Measurements from ENCODE around the gene CREB5. TPM values are rescaled to one million over a fixed set of nuclear protein-coding genes. Genes with fewer than 3 reads are reported as not detected.
"Not testable (repeated sequence)": the region's sequence is repeated elsewhere in the genome, so short reads cannot be mapped to it uniquely, and the experiment has no call there.

CREB5 gene
- total RNA-seq, 2 experiments from 2014 or later, result not detected

DNA sequence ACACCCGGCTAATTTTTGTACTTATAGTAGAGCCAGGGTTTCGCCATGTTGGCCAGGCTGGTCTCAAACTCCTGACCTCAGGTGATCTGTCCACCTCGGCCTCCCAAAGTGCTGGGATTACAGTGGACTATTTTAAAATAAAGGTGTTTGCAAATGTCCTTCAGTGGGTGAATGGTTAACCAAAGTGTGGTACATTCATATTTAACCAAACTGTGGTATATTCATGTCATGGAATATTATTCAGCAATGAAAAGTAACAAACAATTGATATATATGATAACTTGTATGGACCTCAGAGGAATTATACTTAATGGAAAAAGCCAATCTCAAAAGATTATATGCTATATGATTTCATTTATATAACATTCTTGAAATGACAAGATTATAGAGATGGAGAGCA, 190.0 kb downstream of the CREB5 start:
- H3K36me3 Mint-ChIP-seq (ENCODE audit: low read depth), result no peaks in the 10 kb centered on the region
- H3K9me3 Mint-ChIP-seq (ENCODE audit: insufficient read depth), result no peaks in the 10 kb centered on the region
- ATAC-seq, result no peak
- H3K4me3 Mint-ChIP-seq, result no peak overlapping the region
- peaks cover 3% of the 10 kb centered on the region for H3K4me1 Mint-ChIP-seq (ENCODE audit: low read depth)
- ChIA-PET POLR2A (no interaction called here), CTCF (no interaction called here)
- DNase-seq, result no peak
- no peak overlapping the region for H3K27ac Mint-ChIP-seq
- peaks cover 20% of the 10 kb centered on the region for H3K27me3 Mint-ChIP-seq (ENCODE audit: low read depth)

- H3K9me3 Mint-ChIP-seq (ENCODE audit: insufficient read depth), result no peaks in the 10 kb centered on the region
- no peak for DNase-seq
- CTCF ChIA-PET, result no interaction called here
- no peak overlapping the region for H3K27ac Mint-ChIP-seq
- H3K4me3 Mint-ChIP-seq, result no peak overlapping the region
- peaks cover 3% of the 10 kb centered on the region for H3K4me1 Mint-ChIP-seq (ENCODE audit: low read depth)
- ATAC-seq, result no peak
- POLR2A ChIA-PET, result no interaction called here
- no peaks in the 10 kb centered on the region for H3K36me3 Mint-ChIP-seq (ENCODE audit: low read depth)
- peaks cover 22% of the 10 kb centered on the region for H3K27me3 Mint-ChIP-seq (ENCODE audit: low read depth)
Observed at GRCh38 chr7:28605427-28606085, 193.2 kb downstream of the CREB5 start.

DNA sequence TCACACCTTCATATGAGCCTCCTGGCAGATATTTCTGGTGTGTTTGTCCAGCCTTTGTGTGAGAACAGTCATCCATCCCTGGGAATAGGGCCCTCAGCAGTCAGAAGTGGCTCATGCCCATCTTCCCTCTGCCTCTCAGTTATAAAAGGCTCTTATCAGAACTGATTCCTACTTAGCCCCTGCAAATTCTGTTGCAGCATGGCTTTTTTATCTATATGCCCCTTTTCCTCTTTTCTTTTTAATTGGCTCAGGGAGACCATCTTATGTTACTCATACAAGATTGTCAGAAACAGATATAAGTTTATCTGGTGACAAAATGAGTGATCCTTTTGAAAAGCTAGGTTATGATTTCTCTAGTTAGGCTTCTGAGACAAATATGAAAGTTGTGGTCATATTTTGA, 194.1 kb downstream of the CREB5 start:
- Mint-ChIP-seq H3K27me3 (ENCODE audit: low read depth) (peaks cover 18% of the 10 kb centered on the region), H3K4me1 (ENCODE audit: low read depth) (peaks cover 3% of the 10 kb centered on the region), H3K36me3 (ENCODE audit: low read depth) (no peaks in the 10 kb centered on the region), H3K9me3 (ENCODE audit: insufficient read depth) (no peaks in the 10 kb centered on the region), H3K4me3 (no peak overlapping the region), H3K27ac (no peak overlapping the region)
- DNase-seq (no peak), ATAC-seq (no peak)
- ChIA-PET POLR2A (interaction anchor here (0.6 kb wide), 1 partner anchor 569 kb away, joined by 3 read pairs; no protein-coding TSS in a partner anchor), CTCF (no interaction called here)

DNA sequence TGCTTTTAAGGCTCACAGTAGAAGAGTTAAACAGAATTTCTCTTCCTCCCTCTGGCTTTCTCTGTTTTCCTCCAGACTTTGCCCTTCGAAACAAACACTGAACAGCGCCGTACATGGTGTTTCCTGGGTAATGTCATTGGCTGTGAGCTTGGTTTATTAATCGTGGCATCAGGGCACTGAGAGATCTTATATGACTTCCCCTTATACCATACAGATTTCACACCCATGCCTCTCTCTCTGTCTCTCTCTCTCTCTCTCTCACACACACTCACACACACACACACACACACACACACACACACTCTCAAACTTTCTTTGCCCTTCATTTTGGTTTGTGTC, 195.5 kb downstream of the CREB5 start:
- Mint-ChIP-seq H3K4me1 (ENCODE audit: low read depth) (peaks cover 3% of the 10 kb centered on the region), H3K27me3 (ENCODE audit: low read depth) (peaks cover 19% of the 10 kb centered on the region), H3K36me3 (ENCODE audit: low read depth) (no peaks in the 10 kb centered on the region), H3K27ac (no peak overlapping the region), H3K4me3 (no peak overlapping the region), H3K9me3 (ENCODE audit: insufficient read depth) (no peaks in the 10 kb centered on the region)
- DNase-seq (no peak), ATAC-seq (no peak)
- POLR2A ChIA-PET, result no interaction called here
- CTCF ChIA-PET, result no interaction called here

DNA sequence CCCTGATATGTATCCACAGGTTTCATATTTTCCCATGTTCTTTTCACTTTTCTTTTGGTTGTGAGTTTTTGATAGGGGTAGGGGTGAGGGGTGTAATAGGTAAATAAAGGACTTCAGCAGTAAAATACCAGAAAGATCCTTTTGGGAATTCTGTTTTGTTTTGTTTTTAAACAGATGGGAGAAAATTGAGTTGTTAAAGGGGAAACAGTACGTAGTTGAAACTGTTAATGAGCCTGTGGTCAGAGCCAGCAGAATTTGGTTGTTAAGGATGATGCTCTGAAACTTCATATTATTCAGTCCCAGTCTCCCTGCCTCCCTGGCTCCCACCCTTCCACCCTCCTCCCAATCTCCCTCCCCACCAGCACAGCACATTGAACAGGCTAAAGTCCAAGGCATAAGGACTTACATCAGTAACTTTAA, 195.9 kb downstream of the CREB5 start:
- peaks cover 19% of the 10 kb centered on the region for H3K27me3 Mint-ChIP-seq (ENCODE audit: low read depth)
- H3K4me1 Mint-ChIP-seq (ENCODE audit: low read depth), result peaks cover 3% of the 10 kb centered on the region
- DNase-seq (no peak), ATAC-seq (no peak)
- H3K27ac Mint-ChIP-seq, result no peak overlapping the region
- no peaks in the 10 kb centered on the region for H3K9me3 Mint-ChIP-seq (ENCODE audit: insufficient read depth)
- ChIA-PET POLR2A (no interaction called here), CTCF (no interaction called here)
- no peak overlapping the region for H3K4me3 Mint-ChIP-seq
- no peaks in the 10 kb centered on the region for H3K36me3 Mint-ChIP-seq (ENCODE audit: low read depth)

- no peaks in the 10 kb centered on the region for H3K36me3 Mint-ChIP-seq (ENCODE audit: low read depth)
- CTCF ChIA-PET, result no interaction called here
- POLR2A ChIA-PET, result no interaction called here
- no peak overlapping the region for H3K4me3 Mint-ChIP-seq
- ATAC-seq, result no peak
- DNase-seq, result no peak
- H3K27me3 Mint-ChIP-seq (ENCODE audit: low read depth), result peaks cover 14% of the 10 kb centered on the region
- H3K9me3 Mint-ChIP-seq (ENCODE audit: insufficient read depth), result no peaks in the 10 kb centered on the region
- H3K27ac Mint-ChIP-seq, result no peak overlapping the region
- peaks cover 3% of the 10 kb centered on the region for H3K4me1 Mint-ChIP-seq (ENCODE audit: low read depth)
Observed at GRCh38 chr7:28608731-28609130, 196.4 kb downstream of the CREB5 start.

DNA sequence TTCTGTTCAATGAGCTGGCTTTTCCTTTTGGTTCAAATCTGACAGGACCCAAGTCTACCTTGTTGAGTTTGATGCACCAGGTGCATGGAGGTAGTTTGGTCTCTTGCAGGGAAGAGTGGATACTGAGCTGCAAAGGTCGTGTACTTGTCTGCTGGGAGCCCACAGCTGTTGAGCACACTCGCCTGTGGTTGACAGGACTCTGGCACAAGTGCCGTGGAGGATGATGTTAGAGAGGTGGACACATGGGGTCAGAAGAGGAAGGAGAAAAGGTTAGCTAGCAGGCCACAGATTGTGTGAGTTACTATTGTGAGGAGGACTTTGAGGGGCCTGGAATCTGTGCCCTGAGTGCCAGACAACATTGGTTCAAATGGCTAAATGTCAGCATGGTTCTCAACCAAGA, 197.3 kb downstream of the CREB5 start:
- CTCF ChIA-PET, result no interaction called here
- Mint-ChIP-seq H3K27me3 (ENCODE audit: low read depth) (peaks cover 14% of the 10 kb centered on the region), H3K27ac (no peak overlapping the region), H3K4me3 (no peak overlapping the region), H3K36me3 (ENCODE audit: low read depth) (no peaks in the 10 kb centered on the region), H3K9me3 (ENCODE audit: insufficient read depth) (no peaks in the 10 kb centered on the region), H3K4me1 (ENCODE audit: low read depth) (peaks cover 3% of the 10 kb centered on the region)
- DNase-seq (no peak), ATAC-seq (no peak)
- POLR2A ChIA-PET, result no interaction called here

DNA sequence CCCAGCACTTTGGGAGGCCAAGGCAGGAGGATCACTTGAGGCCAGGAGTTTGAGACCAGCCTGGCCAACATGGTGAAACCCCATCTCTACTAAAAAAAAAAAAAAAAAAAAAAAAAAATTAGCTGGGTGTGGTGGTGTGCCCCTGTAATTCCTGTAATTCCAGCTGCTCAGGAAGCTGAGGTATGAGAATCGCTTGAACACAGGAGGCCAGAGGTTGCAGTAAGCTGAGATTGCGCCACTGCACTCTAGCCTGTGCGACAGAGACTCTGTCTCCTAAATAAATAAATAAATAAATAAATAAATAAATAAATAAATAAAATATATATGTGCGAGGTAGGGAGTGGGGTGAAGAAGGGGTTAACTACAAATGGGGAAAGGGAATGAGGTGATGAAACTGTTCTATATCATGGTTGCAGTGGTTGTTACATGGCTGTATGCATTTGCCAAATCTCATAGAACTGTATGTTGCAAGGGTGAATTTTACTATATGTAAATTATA, 199.1 kb downstream of the CREB5 start:
- H3K4me3 Mint-ChIP-seq; H3K4me1 Mint-ChIP-seq (ENCODE audit: low read depth); H3K9me3 Mint-ChIP-seq (ENCODE audit: insufficient read depth); H3K36me3 Mint-ChIP-seq (ENCODE audit: low read depth); DNase-seq; CTCF ChIA-PET; H3K27ac Mint-ChIP-seq; POLR2A ChIA-PET; ATAC-seq: not testable (repeated sequence)
- peaks cover 12% of the 10 kb centered on the region for H3K27me3 Mint-ChIP-seq (ENCODE audit: low read depth)

DNA sequence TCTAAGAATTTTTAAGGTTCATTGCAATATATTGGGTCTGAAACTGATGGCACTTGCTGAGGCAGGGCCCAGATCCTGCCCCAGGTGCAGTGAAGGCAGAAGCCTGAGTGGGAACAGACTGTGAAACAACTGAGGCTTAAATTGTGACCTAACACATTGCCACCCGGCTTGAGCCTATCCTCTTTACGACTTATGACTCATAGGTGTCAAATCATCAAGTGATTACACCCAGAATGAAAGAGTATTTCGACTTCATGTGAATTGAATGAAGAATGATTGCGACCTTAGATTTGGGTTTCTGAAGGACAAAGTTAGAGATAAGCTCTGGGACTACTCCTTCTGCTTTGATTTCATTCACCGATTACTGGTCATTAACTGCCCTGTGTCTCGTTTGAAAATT, 200.9 kb downstream of the CREB5 start:
- Mint-ChIP-seq H3K4me3 (no peak overlapping the region), H3K9me3 (ENCODE audit: insufficient read depth) (no peaks in the 10 kb centered on the region), H3K36me3 (ENCODE audit: low read depth) (no peaks in the 10 kb centered on the region), H3K27me3 (ENCODE audit: low read depth) (peaks cover 8% of the 10 kb centered on the region), H3K4me1 (ENCODE audit: low read depth) (no peaks in the 10 kb centered on the region), H3K27ac (no peak overlapping the region)
- no peak for DNase-seq
- no peak for ATAC-seq
- CTCF ChIA-PET, result no interaction called here
- POLR2A ChIA-PET, result no interaction called here

GRCh38 chr7:28615091-28615490, 202.8 kb downstream of the CREB5 start:
- Mint-ChIP-seq H3K4me3 (no peak overlapping the region), H3K9me3 (ENCODE audit: insufficient read depth) (no peaks in the 10 kb centered on the region), H3K36me3 (ENCODE audit: low read depth) (no peaks in the 10 kb centered on the region), H3K4me1 (ENCODE audit: low read depth) (no peaks in the 10 kb centered on the region), H3K27me3 (ENCODE audit: low read depth) (peaks cover 4% of the 10 kb centered on the region), H3K27ac (no peak overlapping the region)
- ATAC-seq (no peak), DNase-seq (no peak)
- ChIA-PET POLR2A (no interaction called here), CTCF (no interaction called here)

DNA sequence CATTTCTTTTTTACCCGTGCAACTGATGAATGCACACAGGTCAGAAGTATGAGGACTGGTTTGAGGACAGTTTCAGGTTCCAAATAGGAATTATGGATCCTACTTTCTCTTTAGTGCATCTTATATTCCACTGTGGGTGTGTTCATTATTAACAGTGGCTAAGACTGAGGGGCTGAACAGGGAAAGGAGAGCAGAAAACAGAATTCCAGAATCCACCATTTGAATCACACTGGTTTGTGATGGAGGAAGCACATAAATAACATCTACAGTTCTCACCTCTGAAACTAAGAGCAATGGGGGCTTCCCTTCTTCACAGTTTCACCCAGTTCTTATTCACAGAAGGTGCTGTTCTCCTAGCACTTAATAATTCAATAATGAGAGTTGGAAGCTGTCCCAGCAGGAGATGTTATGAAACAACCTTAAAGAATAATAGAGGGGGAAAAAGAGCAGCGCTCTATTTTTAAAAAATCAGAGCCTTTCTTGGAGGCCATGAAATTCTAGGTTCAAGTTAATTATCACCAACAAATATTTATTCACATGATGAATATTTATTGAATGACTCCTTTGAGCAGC, 205.1 kb downstream of the CREB5 start:
- Mint-ChIP-seq H3K27ac (no peak overlapping the region), H3K4me3 (no peak overlapping the region), H3K36me3 (ENCODE audit: low read depth) (no peaks in the 10 kb centered on the region), H3K27me3 (ENCODE audit: low read depth) (no peaks in the 10 kb centered on the region), H3K9me3 (ENCODE audit: insufficient read depth) (no peaks in the 10 kb centered on the region), H3K4me1 (ENCODE audit: low read depth) (no peaks in the 10 kb centered on the region)
- DNase-seq, result no peak
- ATAC-seq, result no peak
- POLR2A ChIA-PET, result no interaction called here
- CTCF ChIA-PET, result no interaction called here

- DNase-seq (no peak), ATAC-seq (no peak)
- Mint-ChIP-seq H3K27ac (no peak overlapping the region), H3K4me1 (ENCODE audit: low read depth) (no peaks in the 10 kb centered on the region), H3K4me3 (no peak overlapping the region), H3K27me3 (ENCODE audit: low read depth) (no peaks in the 10 kb centered on the region), H3K9me3 (ENCODE audit: insufficient read depth) (no peaks in the 10 kb centered on the region), H3K36me3 (ENCODE audit: low read depth) (no peaks in the 10 kb centered on the region)
- POLR2A ChIA-PET, result no interaction called here
- CTCF ChIA-PET, result no interaction called here
Observed at GRCh38 chr7:28618383-28618782, 206.1 kb downstream of the CREB5 start.

GRCh38 chr7:28619256-28619655, 206.9 kb downstream of the CREB5 start:
- ChIA-PET CTCF (interaction anchor here (0.6 kb wide), 1 partner anchor 125 kb away, joined by 3 read pairs; no protein-coding TSS in a partner anchor), POLR2A (no interaction called here)
- Mint-ChIP-seq H3K4me3 (no peak overlapping the region), H3K36me3 (ENCODE audit: low read depth) (no peaks in the 10 kb centered on the region), H3K27me3 (ENCODE audit: low read depth) (no peaks in the 10 kb centered on the region), H3K27ac (no peak overlapping the region), H3K4me1 (ENCODE audit: low read depth) (no peaks in the 10 kb centered on the region), H3K9me3 (ENCODE audit: insufficient read depth) (no peaks in the 10 kb centered on the region)
- ATAC-seq (no peak), DNase-seq (no peak)
